NCI-H345 treated with DMSO at 0.1 percent for 48 hours (cell line): ENCODE measurements around the gene MAT2B.

Experiments used
- DNase-seq: peaks from one replicate; lab custom pipeline; 2025; ENCODE audit not compliant: unreplicated experiment; lab: John Stamatoyannopoulos, UW

Gene MAT2B

DNA sequence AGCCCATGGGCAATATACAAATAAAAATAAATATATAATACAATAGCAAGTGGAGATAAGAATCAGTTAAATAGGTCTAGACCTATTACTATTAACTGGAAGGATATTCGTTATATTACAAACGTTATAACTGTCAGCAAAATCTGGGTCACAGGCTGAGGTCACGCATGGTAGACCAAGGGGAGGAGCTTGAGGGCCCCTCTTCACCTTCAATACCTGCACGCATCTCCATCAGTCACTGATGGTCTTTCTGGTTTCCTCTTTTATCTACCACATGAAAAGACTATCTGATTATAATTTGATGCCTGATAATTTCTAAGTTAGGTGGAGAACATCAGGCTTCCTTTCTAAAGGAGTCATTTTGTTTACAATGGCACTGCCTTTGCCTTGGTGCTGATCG lies 43.2 kb downstream of the MAT2B start:
- DNase-seq = no peak

DNA sequence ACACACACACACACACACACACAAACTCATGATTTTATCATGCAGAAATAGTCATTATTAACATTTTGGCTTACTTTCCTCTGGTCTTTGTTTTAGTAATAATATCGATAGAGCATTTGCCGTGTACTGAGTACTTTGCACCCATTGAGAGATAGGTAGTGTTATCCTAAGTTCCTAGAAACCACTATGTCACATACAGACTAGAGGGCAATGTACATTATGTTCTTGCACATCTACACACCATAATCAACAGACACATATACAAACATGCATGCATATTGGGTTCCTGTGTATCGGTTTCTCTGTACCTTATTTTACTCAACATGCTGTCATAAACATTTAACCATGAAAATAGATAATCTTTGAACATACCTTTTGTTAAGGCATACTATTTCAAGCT lies 45.7 kb downstream of the MAT2B start:
- no peak for DNase-seq

DNA sequence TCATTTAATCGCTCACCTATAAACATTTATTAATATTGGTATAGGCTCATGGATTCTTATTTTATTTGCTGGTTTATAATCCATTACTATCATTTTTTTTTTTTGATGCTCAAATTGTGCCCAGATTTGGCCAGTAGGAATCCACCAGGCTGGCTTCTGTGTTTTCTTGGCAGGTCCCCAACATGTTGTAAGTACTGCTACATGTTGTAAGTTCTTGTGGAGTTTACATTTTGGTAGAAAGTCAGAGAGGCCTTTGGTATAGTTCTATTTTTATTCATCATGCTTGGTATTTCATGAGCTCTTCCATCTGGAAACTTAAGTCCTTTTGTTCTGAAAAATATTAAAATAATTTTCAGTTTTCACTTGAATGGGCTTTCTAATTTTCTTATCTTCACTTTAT lies 47.1 kb downstream of the MAT2B start:
- DNase-seq = no peak

DNA sequence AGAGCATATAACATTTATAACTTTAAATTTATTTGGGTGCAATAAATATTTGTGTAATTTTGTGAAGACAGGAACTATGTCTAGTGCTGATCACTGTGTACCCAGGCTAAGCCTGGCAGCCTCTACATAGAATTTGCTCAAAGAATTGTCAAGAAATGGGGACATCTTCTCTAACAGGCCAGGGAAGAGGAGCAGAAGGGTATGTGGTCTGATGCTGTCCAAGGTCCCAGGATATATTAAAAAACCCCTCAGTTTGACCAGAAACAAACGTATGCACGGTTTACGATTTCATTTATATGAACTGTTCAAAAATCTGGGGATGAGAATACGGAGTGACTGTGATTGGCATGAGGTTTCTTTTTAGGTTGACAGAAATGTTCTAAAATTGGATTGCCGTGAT lies 55.9 kb downstream of the MAT2B start:
- no peak for DNase-seq

DNA sequence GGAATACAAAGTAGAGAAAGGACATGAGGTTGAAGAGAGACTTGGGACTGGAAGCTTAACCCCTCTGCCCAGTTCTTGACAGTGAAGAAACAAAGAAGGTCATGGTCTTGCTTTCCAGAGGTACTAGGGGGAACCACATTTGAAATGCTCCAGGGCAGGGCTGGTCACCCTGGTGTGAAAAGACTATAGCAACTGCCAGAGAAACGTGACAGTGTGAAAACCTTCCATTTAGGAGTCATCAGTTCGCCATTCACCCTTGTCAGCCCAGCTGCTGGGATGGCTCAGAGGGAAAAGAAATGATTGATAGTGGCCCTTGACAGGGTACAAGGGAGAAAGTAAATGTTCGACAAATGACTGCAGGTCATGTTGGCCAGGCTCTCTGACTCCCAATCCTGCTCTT lies 56.7 kb downstream of the MAT2B start:
- no peak for DNase-seq

DNA sequence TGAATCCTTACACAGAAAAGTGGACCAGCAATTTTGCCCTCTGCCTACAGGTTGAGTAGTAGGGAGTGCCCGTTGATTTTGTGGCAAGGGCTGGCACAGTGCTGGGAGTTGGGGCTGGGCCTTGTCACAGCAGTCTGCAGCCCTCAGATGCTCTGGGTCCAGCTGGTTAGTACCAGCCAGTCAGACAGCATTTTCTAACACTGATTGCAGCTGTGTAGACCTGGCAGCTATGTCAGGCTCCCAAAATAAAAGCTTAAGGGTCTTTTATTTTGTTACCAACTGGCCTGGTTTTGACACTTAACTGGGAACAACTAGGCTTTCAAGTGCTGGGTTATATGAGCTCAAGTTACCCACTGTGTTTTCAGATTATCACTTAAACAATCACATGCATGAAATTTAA lies 57.7 kb downstream of the MAT2B start:
- DNase-seq = no peak

DNA sequence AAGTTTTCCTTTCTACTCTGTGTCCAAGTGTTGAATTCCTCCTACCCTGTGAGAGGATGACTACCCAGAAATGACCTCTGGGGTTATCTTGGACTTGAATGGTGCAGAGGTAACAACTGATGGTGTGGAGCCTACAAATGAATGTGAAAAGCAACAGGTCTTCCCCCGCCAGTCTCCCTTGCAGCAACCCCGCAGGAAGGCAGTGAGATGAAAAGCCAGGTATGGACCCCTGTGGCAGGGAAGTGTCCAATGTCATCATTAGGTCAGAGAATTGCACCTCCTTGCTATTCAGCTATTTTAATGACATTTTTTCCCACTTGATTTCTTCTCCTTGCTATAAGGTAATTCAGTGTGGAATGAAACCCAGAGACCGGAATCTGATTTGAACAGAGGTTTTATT lies 58.5 kb downstream of the MAT2B start:
- no peak for DNase-seq

DNA sequence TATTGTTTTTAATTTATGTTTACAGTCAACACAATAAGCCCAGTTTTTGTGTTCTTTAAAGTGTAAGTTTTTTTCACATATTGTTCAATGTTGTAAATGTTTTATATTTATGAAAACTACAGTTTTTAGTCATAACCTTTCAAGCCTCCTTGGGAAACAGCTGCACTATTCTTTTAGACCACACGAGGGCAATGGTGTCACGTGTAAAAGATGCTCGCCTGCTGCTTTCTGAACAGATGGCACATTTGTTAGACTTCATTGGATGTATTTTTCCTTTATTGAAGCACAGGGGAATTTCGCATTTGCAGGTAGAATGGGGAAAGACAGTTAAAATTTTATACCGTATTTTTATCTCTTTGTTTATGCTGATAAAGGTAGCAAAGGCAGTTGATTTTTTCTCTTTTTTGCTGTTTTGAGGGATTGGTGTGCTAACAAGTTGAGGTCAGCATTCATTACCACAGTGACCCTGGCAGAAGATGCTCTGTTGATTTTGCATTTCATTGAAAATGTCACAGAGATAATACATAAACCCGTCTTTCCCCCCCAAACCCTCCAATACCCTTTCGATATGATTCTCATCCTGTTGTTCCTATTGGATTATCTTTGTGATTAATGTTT lies 59.0 kb downstream of the MAT2B start:
- peak; percentile 37 for DNase-seq

DNA sequence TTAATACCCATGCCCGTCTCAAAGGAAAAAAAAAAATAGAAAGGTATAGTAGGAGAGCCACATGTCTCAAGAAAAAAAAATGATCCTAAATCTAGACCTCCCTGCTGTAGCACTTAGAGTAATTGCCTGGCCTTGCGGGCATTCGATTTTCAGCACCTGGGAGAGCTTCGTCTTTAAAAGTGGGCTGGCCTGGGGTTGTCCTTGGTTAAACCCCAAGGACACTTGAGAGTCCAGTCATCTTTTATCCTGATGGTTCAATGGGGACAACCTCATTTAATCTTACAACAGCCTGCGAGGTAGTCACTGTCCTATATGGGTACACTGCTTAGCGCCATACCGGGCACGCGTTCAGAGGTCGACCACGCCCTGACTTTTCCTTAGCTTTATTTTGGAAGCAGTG lies 60.1 kb downstream of the MAT2B start:
- DNase-seq = no peak

DNA sequence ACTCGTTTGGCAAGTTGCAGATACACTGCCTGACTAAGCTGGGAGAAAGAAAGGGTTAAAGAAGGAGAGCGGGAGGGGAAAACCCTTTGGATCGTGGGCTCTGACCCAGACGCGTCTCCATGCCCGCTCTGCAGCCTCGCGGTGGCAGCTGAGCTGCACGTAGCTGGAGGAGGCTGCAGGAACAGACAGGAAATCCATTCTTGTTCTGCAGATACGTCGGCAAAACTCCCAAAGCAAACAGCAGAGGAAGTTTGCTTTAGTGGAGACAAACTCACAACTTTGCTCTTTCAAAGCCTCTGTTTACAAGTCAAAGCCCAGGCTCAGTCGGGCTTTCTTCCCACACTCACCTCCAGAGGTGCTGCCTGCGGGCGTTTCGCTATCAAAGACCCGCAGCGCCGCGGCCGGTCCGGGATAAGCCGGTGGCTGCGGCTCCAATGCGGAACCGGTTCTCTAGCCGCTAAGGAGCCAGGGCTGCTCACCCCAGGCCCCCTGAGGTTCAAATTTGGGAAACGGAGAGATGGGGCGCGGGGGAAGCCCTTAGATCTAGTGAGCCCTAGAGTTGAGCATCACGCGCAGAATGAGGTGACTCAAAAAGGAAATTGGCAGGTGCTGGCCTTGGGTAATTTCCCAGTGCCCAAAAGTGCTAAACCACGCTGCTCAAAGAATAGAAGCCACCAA lies 60.7 kb downstream of the MAT2B start:
- DNase-seq = no peak

DNA sequence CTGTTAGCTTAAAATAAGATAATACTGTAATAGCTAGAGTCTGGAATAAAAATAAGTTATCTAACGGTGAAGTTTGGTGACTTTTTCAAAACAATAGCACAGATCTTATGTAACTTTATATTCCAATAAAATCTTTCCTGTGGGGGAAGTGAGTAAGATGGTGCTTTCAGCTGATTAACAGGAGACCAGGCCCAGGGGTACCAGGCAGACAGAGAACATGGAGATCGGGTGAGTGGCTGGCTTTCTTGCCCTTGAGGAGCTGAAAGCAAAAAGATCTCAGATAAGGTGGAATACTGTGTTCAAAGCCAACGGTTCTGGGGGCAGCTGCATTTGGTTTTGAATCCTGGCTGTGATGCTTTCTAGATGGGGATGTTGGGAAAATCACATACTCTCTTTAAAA lies 61.3 kb downstream of the MAT2B start:
- DNase-seq = no peak

DNA sequence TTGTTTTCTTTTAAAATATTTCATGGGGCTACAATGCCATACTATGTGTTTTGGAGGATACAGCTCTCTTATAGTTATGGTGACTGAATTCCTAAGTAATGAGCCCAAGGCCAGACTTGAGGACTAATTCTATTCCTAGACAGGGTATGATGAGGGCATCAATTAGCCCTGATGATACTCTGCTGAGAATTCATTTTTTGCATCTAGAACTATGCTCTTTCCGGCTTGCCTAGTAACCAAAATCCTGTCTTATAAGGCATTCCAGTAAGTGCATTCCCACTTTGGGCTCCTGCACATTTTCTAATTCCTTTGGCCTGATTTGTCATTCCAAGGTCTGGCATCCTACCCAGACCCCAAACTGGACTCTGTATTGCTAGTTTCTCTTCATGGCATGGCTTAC lies 62.4 kb downstream of the MAT2B start:
- DNase-seq = no peak
